Activated T-cell treated with anti-CD3 and anti-CD28 coated beads for 48 hours (primary cell): ENCODE results near the gene ADAMTSL1.

Source experiments
- DNase-seq: peaks from one replicate; pipeline ENCODE4 v3.0.0-alpha.2; 2020; ENCODE audit warnings: low read depth

ADAMTSL1 gene

GRCh38 chr9:18700714-18701113 is 226.8 kb downstream of the ADAMTSL1 start:
- DNase-seq: no peak

GRCh38 chr9:18703151-18703900 is 229.4 kb downstream of the ADAMTSL1 start:
- no peak for DNase-seq

GRCh38 chr9:18703901-18704379 is 230.0 kb downstream of the ADAMTSL1 start:
- no peak for DNase-seq

GRCh38 chr9:18705796-18706392 is 231.9 kb downstream of the ADAMTSL1 start:
- no peak for DNase-seq

- DNase-seq: no peak
Observed at GRCh38 chr9:18706648-18707047, 232.7 kb downstream of the ADAMTSL1 start.

- DNase-seq: no peak
Observed at GRCh38 chr9:18707061-18707461, 233.1 kb downstream of the ADAMTSL1 start.

- no peak for DNase-seq
Observed at GRCh38 chr9:18707489-18708205, 233.7 kb downstream of the ADAMTSL1 start.

GRCh38 chr9:18708429-18708828 is 234.5 kb downstream of the ADAMTSL1 start:
- DNase-seq: no peak

- DNase-seq: no peak
Observed at GRCh38 chr9:18710065-18710464, 236.1 kb downstream of the ADAMTSL1 start.

- no peak for DNase-seq
Observed at GRCh38 chr9:18717759-18718158, 243.8 kb downstream of the ADAMTSL1 start.

GRCh38 chr9:18718393-18718792 is 244.4 kb downstream of the ADAMTSL1 start:
- DNase-seq: no peak

- DNase-seq: no peak
Observed at GRCh38 chr9:18718932-18719331, 245.0 kb downstream of the ADAMTSL1 start.

- no peak for DNase-seq
Observed at GRCh38 chr9:18720691-18721090, 246.7 kb downstream of the ADAMTSL1 start.

GRCh38 chr9:18721267-18721994 is 247.5 kb downstream of the ADAMTSL1 start:
- no peak for DNase-seq

GRCh38 chr9:18721995-18722310 is 248.0 kb downstream of the ADAMTSL1 start:
- DNase-seq: no peak

GRCh38 chr9:18722882-18723281 is 248.9 kb downstream of the ADAMTSL1 start:
- DNase-seq: no peak

- no peak for DNase-seq
Observed at GRCh38 chr9:18723366-18723765, 249.4 kb downstream of the ADAMTSL1 start.

- DNase-seq: no peak
Observed at GRCh38 chr9:18726546-18726945, 252.6 kb downstream of the ADAMTSL1 start.

- no peak for DNase-seq
Observed at GRCh38 chr9:18727904-18728303, 254.0 kb downstream of the ADAMTSL1 start.

GRCh38 chr9:18728642-18729041 is 254.7 kb downstream of the ADAMTSL1 start:
- no peak for DNase-seq

- no peak for DNase-seq
Observed at GRCh38 chr9:18730241-18730640, 256.3 kb downstream of the ADAMTSL1 start.

GRCh38 chr9:18739127-18739526 is 265.2 kb downstream of the ADAMTSL1 start:
- DNase-seq: no peak
